Measurements from ENCODE around the gene NCKAP5.

Gene NCKAP5

DNA sequence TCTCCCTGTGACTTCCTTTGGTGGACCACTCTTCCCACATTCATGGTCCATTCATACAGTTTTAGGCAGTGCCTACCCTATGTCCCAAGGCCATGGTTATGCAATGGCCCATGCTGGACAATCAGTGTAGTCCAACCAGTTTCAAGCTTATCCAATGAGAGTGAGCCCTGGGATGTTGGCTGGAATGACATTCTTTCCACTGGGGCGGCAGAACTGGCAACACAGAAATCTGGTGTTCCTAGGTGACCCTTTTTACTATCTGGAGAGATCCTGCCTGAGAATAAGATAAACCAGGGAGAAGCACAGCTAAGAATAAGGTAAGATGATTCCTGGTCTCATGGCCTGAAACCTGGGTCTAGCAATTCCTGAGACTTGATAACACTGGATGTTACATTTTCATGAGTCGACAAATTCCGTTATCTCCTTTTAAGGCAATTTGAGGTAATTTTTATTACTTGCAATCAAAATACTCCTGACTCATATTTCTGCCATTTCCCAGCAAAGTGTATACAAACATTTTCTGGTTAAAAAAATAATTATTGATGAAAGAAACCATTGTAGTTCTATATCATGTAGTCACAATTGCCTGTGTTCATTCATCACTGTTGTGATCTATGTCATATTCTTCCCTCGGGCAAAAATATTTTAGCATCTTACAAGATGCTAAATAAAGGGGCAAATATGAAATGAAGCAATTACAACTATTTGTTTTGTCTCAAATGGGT lies 626.8 kb downstream of the NCKAP5 start:
- DNase-seq (ENCODE audit: low spot score) = no peak

DNA sequence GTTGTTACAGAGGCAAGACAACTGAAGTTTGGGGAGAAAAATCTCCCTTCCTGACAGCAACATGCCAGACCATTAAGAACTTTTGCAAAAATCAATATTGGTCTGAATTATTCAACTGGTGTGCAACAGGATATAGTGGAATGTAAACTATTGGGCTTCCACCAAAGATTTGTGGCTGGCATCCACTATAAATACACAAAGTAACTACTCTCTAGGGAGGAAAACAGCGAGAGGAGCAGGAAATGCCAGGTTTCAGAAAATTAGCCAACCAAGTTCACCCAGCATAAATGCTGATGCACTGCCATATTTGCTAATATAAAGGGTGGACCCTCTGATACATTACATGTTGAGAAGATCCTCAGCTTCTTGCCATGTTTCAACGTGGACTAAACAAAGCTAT lies 630.6 kb downstream of the NCKAP5 start:
- peak; percentile 10 for DNase-seq (ENCODE audit: low spot score)

DNA sequence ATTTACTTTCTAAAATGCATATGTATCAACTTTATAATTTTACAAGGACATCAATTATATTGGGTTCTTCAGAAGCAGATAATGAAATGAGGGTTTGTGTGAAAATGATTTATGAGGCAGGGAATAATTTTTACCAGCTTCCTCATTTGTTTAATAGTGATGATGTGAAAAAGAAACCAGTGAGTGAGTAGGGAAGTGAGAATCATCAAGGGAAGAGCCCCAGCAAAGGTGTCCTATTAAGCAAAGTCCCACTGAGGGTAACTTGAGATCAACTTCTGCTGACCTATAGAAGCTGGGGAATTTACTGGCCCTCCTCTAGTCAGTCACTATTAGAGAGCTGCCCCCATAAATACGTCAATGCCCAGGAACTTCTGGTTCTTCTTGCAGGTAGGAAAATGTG lies 631.5 kb downstream of the NCKAP5 start:
- DNase-seq (ENCODE audit: low spot score) = no peak

DNA sequence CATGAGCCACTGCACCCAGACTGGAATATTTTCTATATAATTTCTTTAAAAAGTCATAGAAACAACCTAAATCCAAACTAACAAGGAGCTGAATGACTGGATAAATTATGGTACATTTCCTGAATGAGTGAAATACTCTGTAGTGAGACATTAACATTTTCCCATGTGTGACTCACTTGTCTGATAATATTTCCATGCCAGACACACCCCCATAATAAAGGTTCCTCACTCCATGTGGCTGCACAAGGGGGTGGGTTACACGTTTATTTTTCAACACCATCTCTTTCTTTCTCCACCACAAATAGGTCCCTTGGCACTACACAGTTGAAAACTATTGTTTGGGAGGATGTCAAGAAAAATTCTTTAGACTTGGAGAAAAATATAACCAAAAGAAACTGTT lies 632.0 kb downstream of the NCKAP5 start:
- DNase-seq (ENCODE audit: low spot score) = no peak

DNA sequence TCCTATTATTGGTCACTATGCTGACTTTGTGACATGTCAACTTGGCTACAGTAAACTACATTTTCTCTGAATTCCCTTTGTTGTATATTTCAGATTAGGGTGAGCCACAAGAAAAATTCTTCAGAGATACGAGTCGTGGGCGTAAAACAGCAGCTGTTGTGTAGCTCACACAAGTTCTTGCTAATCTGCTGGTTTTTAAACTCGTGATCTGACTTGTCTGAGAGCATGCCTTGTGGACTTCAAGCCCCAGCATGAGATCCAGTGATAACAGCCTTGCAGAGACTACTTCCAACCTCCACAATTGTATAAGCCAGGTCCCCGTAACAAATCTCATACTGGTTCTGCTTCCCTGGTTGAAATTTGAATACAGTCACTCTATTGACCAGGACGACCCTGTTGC lies 638.5 kb downstream of the NCKAP5 start:
- DNase-seq (ENCODE audit: low spot score) = no peak

DNA sequence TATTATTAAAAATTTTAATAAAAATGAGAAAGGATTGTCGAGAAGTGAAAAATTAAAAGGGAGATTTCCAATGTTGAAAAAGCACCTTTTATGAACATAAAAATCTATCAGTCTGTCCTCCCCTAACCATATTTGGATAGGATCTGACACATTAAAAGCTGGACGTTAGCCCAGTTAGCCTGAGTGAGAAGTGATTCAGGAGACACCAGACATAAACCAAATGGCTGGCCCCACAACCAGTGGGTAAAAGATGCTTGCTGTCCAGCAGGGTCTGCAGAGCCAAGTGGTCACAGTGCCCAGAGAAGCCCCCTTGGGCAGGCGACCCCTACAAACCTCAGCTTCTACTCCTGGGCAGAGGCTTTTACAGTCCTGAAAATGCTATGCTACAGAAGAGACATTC lies 644.5 kb downstream of the NCKAP5 start:
- DNase-seq (ENCODE audit: low spot score) = peak; percentile 13

DNA sequence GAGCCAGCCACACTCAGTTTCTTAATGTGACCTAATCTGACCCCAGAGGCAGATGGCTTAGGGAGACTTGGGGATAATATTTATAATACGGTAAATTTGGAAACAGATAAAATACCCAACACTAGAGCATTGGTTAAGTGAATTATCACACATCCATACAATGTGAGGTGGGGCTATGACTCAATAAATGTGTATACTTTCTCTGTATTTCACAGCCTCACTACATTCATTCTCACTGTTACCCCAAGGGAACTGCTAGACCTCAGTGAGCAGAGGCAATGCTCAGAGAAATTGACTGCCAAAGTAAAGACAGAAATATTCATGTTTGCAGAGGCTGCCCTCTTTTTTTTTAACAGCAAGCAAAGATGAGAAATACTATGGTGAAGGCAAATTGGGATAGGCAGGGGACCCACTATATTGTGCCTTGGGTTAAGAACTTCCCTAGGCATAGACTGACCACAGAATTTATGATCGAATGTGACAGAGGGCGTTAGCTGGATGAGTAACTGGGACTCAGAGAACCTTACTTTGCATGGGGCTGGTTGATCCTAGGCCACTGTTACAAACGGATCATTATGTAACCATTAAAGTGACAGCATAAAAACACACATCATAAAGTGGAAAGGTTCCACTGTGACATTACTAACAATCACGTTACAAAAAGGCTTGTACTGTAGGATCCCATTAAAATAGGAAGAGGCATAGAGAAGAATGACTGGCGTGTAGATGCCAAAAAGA lies 652.3 kb downstream of the NCKAP5 start:
- DNase-seq (ENCODE audit: low spot score) = no peak

DNA sequence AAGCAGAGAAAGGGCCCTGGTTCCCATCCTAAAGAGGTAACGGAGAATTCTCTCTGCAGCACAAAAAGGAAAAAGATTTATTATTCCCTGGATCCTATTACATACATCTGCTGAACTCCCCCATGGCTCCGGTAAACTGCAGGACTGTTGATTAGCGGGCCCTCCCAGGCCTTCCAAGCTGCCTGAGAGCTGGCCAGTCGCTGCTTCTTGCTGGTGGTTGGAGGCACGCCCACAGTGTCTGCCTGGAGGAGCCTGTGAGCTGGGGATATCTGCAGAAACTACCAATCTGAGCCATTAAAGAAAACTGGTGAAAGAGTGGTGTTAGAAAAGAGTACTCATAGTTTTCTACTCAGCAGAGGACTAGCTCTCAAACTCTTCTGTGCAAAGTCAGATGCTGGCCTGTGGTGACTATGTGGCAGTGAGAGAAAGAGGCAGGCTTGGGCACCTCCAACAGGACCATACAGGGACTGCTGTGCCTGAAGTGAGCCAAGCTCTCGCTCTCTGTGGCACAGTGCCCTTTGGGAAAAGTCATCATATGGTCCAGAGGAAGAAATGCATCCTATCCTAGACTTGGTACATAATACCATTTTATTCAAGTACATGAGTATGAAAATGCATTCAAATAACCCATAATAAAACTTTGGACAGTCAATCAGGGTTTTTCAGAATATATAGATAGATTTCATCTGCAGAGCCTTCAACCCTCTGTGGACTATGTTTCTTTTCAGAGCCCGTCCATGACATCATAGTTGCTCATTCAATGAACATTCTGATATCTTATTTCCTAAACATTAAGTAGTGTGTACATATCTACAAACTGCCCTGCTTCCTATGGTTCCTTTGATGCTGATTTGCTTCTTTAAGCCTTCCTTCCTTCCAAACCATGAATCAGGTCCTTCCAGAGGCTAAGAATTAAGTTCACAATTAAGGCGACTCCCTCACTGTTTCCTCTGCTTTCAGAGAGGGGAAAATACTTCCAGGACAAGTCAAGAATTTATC lies 656.2 kb downstream of the NCKAP5 start:
- no peak for DNase-seq (ENCODE audit: low spot score)

DNA sequence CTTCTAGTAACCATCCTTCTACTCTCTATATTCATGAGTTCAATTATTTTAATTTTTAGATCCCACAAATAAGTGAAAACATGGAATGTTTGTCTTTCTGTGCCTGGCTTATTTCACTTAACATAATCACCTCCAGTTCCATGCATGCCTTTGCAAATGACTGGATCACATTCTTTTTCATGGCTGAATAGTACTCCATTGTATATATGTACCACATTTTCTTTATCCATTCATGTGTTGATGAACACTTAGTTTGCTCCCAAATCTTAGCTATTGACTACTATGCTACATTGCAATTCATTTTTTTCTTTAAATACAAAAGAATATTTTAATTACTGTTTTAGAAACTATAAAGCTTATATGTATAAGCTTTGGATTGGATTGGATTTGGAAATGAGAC lies 657.8 kb downstream of the NCKAP5 start:
- DNase-seq (ENCODE audit: low spot score) = no peak

DNA sequence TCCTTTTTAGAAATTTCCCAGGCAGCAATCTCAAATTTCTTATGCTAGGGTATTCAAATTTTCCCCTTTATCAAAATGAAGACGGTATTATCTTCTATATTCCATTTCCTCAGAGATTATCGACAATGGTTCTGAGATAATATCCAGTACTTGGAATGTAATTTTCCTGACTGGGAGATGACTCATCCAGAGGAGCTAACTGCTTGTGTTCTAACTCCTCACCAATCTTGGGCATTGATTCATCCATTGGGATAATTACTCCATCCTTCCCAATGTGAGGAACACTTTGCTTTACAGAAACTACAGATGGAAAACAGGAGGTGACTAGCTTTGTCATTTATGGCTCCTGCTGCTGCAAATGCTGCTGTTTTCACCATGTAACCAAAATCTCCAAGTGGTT lies 658.8 kb downstream of the NCKAP5 start:
- DNase-seq (ENCODE audit: low spot score) = peak; percentile 8

DNA sequence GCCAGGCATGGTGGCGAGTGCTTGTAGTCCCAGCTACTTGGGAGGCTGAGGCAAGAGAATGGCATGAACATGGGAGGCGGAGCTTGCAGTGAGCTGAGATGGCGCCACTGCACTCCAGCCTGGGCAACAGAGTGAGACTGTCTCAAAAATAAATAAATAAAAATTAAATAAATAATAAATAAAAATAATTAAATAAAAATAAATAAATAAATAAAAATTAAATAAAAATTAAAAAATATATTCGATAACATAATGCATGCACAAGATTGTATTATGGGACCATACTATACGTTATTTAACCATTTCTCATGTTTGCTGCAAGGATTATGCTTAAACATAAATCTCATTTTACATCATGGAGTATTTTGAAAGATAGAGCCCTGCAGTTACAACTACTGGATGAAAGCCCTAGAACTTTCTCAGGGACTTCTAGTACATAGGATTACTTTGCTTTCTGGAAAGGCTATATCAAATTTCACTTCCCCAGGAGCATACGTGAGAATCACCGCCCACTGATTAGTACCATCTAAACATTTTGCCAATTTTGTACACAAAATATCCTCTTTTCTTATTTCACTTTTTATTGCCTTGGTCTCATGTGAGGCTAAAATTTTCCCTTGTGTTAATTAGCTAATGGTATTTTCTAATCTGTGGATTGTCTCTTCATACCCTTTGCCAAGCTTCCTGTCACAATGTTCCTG lies 664.0 kb downstream of the NCKAP5 start:
- no peak for DNase-seq (ENCODE audit: low spot score)

DNA sequence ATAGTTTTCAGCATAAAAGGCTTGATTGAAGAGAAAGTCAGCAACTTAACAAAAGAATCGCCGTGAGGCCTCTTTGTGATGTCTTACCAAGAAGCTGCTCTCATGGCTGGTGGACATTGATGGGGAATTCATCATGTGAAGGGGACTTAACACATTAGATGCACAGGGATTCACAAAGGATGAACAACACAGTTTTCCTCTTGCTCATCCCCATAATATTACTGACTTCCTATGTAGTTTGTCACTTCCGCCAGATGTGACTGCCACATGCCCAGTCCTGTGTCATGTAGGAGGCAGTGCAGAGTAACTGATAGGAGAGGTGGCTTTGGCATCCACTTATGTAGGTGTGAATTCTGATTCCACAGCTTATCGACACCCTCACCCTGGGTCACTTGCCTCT lies 665.6 kb downstream of the NCKAP5 start:
- no peak for DNase-seq (ENCODE audit: low spot score)

DNA sequence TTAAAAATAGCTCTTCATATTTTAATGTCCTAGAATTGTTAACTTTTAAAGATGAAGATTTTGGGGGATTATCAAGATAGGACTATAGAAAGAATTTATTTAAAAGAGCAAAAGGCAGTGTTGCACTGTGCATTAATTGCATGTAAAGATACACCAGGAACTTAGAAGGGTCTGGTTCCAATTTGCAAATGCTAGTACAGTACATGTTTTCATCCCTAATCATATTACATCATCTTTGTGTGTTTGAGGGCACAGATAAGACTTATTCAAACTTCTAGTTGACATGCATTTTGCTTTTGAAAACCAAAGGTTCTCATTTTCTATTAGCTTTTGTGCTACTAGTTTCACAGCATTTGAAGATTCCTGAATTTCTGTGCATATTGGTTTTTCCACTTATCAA lies 666.6 kb downstream of the NCKAP5 start:
- no peak for DNase-seq (ENCODE audit: low spot score)

DNA sequence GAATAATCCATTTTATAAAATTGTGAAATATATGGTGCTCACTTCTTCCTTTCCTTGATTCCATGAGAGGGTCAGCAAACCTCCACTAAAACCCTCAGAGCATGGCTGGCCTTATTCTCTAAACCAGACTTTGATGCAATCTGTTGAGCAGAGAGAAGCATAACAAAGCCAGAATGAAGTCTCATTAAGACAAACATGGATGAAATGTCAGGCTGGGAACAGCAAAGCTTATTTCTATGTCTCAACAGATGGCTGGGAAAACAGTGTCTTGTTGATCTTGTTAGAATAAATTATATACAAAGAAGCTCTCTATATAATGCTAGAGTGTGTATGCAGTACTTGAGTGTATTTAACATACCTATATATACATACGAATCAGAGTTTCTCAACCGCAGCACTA lies 671.2 kb downstream of the NCKAP5 start:
- no peak for DNase-seq (ENCODE audit: low spot score)

DNA sequence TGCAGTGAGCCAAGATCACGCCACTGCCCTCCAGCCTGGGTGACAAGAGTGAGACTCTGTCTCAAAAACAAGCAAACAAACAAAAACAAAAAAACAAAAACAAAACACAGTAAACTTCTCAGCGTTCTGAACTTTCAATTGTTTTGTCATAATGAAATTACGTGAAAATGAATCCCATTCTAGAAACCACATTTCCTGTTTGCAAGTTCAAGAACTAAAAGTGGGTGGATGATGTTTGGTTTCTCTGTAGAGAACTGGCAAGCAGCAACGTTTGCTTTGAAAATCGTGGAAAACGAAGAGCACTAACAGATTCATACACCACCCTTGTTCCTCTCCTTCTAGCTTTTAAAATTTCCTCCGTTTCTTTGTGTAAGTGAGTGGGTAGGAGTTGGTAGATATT lies 672.2 kb downstream of the NCKAP5 start:
- DNase-seq (ENCODE audit: low spot score) = no peak

DNA sequence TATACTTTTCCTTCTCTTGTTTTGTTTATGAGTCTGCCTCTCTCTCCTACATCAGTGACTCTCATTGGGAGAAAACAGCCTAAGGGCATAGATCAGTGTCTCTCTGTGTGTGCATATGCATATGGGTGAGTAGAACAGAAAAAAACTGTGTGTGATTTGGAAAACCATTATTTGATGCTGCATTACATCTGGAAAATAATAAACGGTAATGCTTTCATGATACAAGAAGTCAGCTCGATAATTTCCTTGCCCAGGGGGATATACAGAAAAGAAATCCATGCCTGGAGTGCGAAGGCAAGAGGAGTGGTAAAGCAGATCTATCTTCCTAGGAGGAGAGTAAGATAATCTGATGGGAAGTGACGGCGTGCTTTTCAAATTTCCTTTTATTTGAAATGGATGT lies 676.8 kb downstream of the NCKAP5 start:
- DNase-seq (ENCODE audit: low spot score) = no peak

DNA sequence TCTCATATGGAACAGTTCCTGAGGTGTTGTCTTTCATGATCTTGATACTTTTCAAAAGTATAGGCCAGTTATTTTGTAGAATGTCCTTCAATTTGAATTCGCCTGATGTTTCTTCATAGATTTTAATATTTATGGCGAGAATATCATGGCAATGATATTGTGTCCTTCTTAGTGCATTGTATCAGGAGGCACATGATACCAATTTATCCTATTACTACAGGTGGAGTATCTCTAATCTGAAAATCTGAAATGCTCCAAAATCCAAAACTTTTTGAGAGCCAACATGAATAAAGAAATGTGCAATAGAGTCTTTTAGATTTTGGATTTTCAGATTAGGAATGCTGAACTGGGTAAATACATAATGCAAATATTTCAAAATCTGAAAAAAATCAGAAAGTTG lies 681.7 kb downstream of the NCKAP5 start:
- no peak for DNase-seq (ENCODE audit: low spot score)

DNA sequence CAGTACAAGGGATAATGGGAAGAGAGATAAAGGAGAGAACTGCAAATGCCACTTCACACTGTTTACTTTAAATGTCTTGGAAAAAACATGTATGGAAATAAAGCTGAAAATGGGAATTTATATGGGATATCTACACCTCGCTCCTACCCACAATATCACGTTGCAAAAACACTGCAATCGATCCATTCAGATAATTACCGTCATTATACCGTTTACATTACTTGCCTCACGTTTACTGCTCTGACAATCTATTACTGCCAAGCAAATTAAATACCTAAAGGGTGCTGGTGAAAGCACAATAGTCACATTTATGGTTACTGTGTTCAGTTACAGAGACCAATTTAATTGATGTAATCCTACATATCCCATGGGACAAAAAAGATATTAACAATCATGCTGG lies 683.6 kb downstream of the NCKAP5 start:
- no peak for DNase-seq (ENCODE audit: low spot score)

DNA sequence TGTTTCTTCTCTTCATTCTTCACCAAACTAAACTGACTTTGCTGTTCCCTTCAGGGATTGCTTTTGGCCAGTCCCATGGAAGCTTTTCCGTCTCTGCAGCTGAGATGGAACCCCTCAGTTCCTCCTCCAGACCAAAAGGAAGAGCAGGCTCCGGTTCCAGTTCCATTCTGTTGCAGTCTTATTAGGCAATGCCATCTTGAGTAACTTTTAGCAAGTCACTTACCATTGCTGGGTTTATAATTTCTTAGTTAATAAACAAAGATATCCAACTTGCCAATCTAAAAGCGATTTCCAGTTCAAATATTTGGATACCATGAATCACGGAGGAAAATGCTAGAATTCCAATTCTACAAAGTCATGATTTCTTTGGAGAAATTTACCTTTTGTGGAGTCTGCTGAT lies 684.0 kb downstream of the NCKAP5 start:
- DNase-seq (ENCODE audit: low spot score) = no peak

DNA sequence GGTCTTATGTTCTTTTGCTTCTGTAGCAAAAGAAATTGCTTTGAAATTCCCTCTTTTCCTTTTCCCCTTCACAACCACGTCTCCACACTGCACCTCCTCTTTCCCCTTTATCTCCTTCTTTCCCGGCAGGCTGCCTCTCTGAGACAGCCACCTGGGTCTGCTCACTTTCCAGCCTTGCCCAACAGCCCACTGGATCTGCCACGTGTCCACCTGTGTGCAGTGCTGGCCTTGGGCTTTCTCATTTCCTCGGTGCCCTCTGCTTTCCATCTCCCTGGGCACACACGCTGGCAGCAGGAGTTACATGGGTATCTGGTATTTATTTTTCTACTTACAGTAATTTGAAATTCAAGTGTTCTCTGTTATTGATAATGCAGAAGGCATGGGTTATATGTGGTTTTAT lies 684.8 kb downstream of the NCKAP5 start:
- DNase-seq (ENCODE audit: low spot score) = no peak

DNA sequence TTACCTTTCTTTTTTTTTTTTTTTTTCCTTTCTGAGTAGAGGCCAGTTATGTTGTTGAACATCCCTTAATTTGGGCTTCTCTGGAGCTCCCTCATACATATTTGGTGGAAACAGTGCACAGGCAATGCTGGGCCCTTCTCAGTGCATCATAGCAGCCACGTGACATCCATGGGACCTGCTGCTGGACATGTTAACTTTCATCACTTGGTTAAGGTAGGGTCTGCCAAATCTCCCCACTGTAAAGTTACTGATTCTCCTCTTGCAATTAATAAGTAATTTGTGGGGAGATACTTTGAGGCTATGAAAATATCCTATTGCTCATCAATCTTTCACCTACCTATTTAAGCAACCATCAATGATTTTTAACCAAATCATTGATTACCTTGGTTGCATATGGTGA lies 686.7 kb downstream of the NCKAP5 start:
- no peak for DNase-seq (ENCODE audit: low spot score)

DNA sequence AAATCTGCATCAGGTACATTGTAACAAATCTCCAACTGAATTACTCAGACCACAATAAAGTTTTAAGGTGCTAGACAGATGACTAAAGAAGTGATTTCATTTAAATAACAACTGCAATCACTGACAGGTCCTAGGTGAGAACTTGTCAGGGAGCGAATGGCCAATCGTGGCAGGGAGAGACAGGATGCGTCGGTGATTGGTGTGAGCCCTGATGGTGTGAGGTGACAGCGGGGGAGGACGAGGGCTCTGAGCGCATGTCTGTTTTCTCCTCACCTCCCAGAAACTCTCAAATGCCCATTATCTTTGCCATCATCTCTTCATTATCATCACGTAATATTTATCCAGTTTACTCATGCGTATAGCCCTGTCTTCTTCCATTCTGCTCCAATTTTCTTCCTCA lies 690.3 kb downstream of the NCKAP5 start:
- DNase-seq (ENCODE audit: low spot score) = no peak
